ENCODE results near the gene BBS9. TPM values are rescaled to one million over a fixed set of nuclear protein-coding genes. Genes with fewer than 3 reads are reported as not detected.

The BBS9 gene
- total RNA-seq, 1 donor: 33.3 TPM

- Histone ChIP-seq H3K4me1 (ENCODE audit: insufficient read depth, low read length) (peaks cover 16% of the 10 kb centered on the region), H3K4me3 (ENCODE audit: insufficient read depth, low read length) (no peak overlapping the region), H3K36me3 (ENCODE audit: insufficient read depth, low read length) (no peaks in the 10 kb centered on the region), H3K4me2 (ENCODE audit: insufficient read depth, low read length) (no peak overlapping the region), H4K20me1 (ENCODE audit: insufficient read depth, low read length) (no peaks in the 10 kb centered on the region), H3K27ac (ENCODE audit: low read depth, low read length) (no peak overlapping the region), H3K79me2 (ENCODE audit: insufficient read depth, low read length) (no peaks in the 10 kb centered on the region), H2AFZ (ENCODE audit: low read length) (no peak overlapping the region), H3K9me3 (ENCODE audit: low read depth, low read length) (no peaks in the 10 kb centered on the region), H3K27me3 (ENCODE audit: insufficient read depth, low read length) (no peaks in the 10 kb centered on the region)
- no peak for DNase-seq (ENCODE audit: insufficient read length, low spot score, missing footprints)
- peak; percentile 45 for TF ChIP-seq CTCF (IDR thresholded peaks at IDR 0.05; ENCODE audit: extremely low read depth, low read depth, low read length)
Measured at GRCh38 chr7:33421429-33421828, 292.1 kb downstream of the BBS9 start.

DNA sequence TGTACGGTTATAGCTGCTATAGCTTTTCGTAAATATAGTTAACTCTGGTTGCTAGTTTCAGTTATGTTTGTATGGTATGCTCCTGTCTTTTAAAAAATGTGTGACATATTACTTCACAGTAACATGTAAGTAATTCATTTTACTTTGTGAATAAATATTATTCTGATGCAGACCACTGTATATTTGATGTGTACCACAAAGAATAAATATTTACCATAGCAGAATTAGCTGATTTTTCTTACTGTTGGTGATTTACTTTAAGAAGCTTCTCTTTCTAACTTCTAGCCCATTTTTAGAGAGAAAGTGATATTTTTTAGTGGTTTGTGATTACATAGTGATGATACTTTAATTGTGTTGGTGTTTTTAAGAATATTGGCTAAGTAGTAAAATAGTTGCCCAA lies 292.8 kb downstream of the BBS9 start:
- no peaks in the 10 kb centered on the region for H3K9me3 ChIP-seq (ENCODE audit: low read depth, low read length)
- no peak for TF ChIP-seq CTCF (IDR thresholded peaks at IDR 0.05; ENCODE audit: extremely low read depth, low read depth, low read length)
- no peaks in the 10 kb centered on the region for H3K79me2 ChIP-seq (ENCODE audit: insufficient read depth, low read length)
- H3K4me2 ChIP-seq (ENCODE audit: insufficient read depth, low read length): no peak overlapping the region
- H3K4me3 ChIP-seq (ENCODE audit: insufficient read depth, low read length): no peak overlapping the region
- H3K27me3 ChIP-seq (ENCODE audit: insufficient read depth, low read length): no peaks in the 10 kb centered on the region
- DNase-seq (ENCODE audit: insufficient read length, low spot score, missing footprints): no peak
- H3K4me1 ChIP-seq (ENCODE audit: insufficient read depth, low read length): peaks cover 16% of the 10 kb centered on the region
- H3K27ac ChIP-seq (ENCODE audit: low read depth, low read length): no peak overlapping the region
- no peaks in the 10 kb centered on the region for H4K20me1 ChIP-seq (ENCODE audit: insufficient read depth, low read length)
- no peak overlapping the region for H2AFZ ChIP-seq (ENCODE audit: low read length)
- no peaks in the 10 kb centered on the region for H3K36me3 ChIP-seq (ENCODE audit: insufficient read depth, low read length)

DNA sequence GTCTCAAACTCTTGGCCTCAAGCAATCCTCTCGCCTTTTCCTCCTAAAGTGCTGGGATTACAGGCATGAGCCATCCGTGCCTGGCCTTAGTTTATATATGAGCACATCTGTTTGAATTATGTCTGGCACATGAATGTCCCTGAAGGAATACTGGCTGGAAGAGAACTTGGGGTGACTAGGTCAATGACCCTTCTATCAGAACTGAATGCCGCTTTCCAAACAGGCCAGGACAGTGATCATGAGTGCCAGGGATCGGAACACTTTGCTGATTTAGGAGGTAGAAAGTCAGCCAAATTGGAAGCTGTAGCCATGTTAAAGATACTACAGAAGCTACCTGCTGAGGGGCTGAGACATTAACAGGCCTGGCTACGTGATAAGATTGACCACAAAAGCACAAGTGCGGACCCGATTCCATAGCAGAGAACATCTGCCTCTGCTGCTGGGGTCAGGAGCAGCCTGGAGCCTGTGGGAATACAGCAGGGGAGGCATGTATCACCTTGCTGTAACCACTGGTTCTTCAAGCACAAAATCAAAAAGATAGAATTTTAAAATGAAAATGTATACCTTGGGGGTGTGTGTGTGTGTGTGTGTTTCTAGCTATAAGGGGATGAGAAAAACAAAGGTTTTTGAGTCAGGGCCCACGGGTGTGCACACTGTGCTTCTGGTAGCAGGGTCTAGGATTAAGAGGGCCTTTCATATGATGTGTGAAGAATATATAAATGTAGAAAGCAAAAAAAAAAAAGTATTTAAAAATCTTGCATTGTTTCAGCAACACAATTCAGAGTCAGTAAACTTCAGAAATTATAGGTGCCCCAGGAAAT lies 293.7 kb downstream of the BBS9 start:
- no peak overlapping the region for H3K4me2 ChIP-seq (ENCODE audit: insufficient read depth, low read length)
- H3K4me1 ChIP-seq (ENCODE audit: insufficient read depth, low read length): peaks cover 8% of the 10 kb centered on the region
- H3K9me3 ChIP-seq (ENCODE audit: low read depth, low read length): no peaks in the 10 kb centered on the region
- no peaks in the 10 kb centered on the region for H3K27me3 ChIP-seq (ENCODE audit: insufficient read depth, low read length)
- no peak for DNase-seq (ENCODE audit: insufficient read length, low spot score, missing footprints)
- no peaks in the 10 kb centered on the region for H3K79me2 ChIP-seq (ENCODE audit: insufficient read depth, low read length)
- H2AFZ ChIP-seq (ENCODE audit: low read length): no peak overlapping the region
- H4K20me1 ChIP-seq (ENCODE audit: insufficient read depth, low read length): no peaks in the 10 kb centered on the region
- no peaks in the 10 kb centered on the region for H3K36me3 ChIP-seq (ENCODE audit: insufficient read depth, low read length)
- TF ChIP-seq CTCF (IDR thresholded peaks at IDR 0.05; ENCODE audit: extremely low read depth, low read depth, low read length): no peak
- no peak overlapping the region for H3K4me3 ChIP-seq (ENCODE audit: insufficient read depth, low read length)
- no peak overlapping the region for H3K27ac ChIP-seq (ENCODE audit: low read depth, low read length)

- Histone ChIP-seq H3K27me3 (ENCODE audit: insufficient read depth, low read length) (no peaks in the 10 kb centered on the region), H3K4me3 (ENCODE audit: insufficient read depth, low read length) (no peak overlapping the region), H2AFZ (ENCODE audit: low read length) (no peak overlapping the region), H3K79me2 (ENCODE audit: insufficient read depth, low read length) (no peaks in the 10 kb centered on the region), H3K36me3 (ENCODE audit: insufficient read depth, low read length) (no peaks in the 10 kb centered on the region), H3K27ac (ENCODE audit: low read depth, low read length) (no peak overlapping the region), H4K20me1 (ENCODE audit: insufficient read depth, low read length) (no peaks in the 10 kb centered on the region), H3K4me1 (ENCODE audit: insufficient read depth, low read length) (peaks cover 2% of the 10 kb centered on the region), H3K9me3 (ENCODE audit: low read depth, low read length) (no peaks in the 10 kb centered on the region), H3K4me2 (ENCODE audit: insufficient read depth, low read length) (no peak overlapping the region)
- TF ChIP-seq CTCF (IDR thresholded peaks at IDR 0.05; ENCODE audit: extremely low read depth, low read depth, low read length): peak; percentile 43
- DNase-seq (ENCODE audit: insufficient read length, low spot score, missing footprints): no peak
Measured at GRCh38 chr7:33423646-33424020, 294.3 kb downstream of the BBS9 start.
